Spleen (tissue), 11 donors: Measurements from ENCODE around the gene TTLL3. TPM values are rescaled to one million over a fixed set of nuclear protein-coding genes. Genes with fewer than 3 reads are reported as not detected.
A peak's percentile ranks its signal among the peaks of the same experiment; 100 is the strongest.

Experiments used
- DNase-seq: peaks from one replicate; pipeline ENCODE4 v3.0.0-alpha.2; 2020
- H3K27ac ChIP-seq, 8 donors: fragments of 200-600 bp; sonication (generic) in 7 of 8; 1 replicate in 4 of 8; 2 replicates in 4 of 8; pipeline versions ENCODE4 v1.5.0 to v1.8.0; 2016 to 2021; ENCODE audit warnings: inconsistent platforms in 4 of 8, mild to moderate bottlenecking in 4 of 8, moderate library complexity in 1 of 8
- H3K27me3 ChIP-seq, 7 donors: fragments of 200-600 bp; sonication (generic) in 6 of 7; replicated peaks in 1 of 7; 1 replicate in 4 of 7; 2 replicates in 3 of 7; pipeline versions ENCODE4 v1.5.0 to v1.8.0; 2016 to 2021; ENCODE audit warnings: inconsistent platforms in 3 of 7, mild to moderate bottlenecking in 1 of 7
- H3K36me3 ChIP-seq, 6 donors: fragments of 200-600 bp; sonication (generic) in 5 of 6; 1 replicate in 4 of 6; 2 replicates in 2 of 6; pipeline versions ENCODE4 v1.5.0 to v1.8.0; 2016 to 2021; ENCODE audit warnings: inconsistent platforms in 2 of 6
- H3K4me1 ChIP-seq, 6 donors: fragments of 200-600 bp; sonication (generic) in 5 of 6; 1 replicate in 3 of 6; 2 replicates in 3 of 6; pipeline versions ENCODE4 v1.5.0 to v1.8.0; 2016 to 2021; ENCODE audit warnings: inconsistent platforms in 3 of 6
- H3K4me3 ChIP-seq, 8 donors: fragments of 200-600 bp; sonication (generic) in 7 of 8; 1 replicate in 4 of 8; 2 replicates in 4 of 8; pipeline versions ENCODE4 v1.5.0 to v1.8.0; 2016 to 2021; ENCODE audit warnings: inconsistent platforms in 4 of 8, mild to moderate bottlenecking in 4 of 8, moderate library complexity in 2 of 8
- H3K9me3 ChIP-seq, 8 donors: fragments of 200-600 bp; sonication (generic) in 7 of 8; 1 replicate in 4 of 8; 2 replicates in 4 of 8; pipeline versions ENCODE4 v1.5.0 to v1.8.0; 2016 to 2021; ENCODE audit warnings: inconsistent platforms in 4 of 8
- CTCF ChIP-seq, 11 experiments: fragments of 200-600 bp in 7 of 11; fragments of 450-650 bp in 4 of 11; sonication (generic) in 4 of 11; IDR thresholded peaks in 8 of 11; conservative IDR thresholded peaks in 3 of 11; 1 replicate in 7 of 11; 2 replicates in 4 of 11; pipeline versions ENCODE4 v1.4.0 to v1.8.0; 2016 to 2021; ENCODE audit warnings: antibody characterized with exemption in 11 of 11, inconsistent platforms in 4 of 11, mild to moderate bottlenecking in 1 of 11
- POLR2A ChIP-seq, 3 donors: fragments of 450-650 bp; IDR thresholded peaks; one replicate each; pipeline ENCODE4 v1.5.1; 2017; ENCODE audit warnings: antibody characterized with exemption in 3 of 3, mild to moderate bottlenecking in 1 of 3
- POLR2AphosphoS5 ChIP-seq, 3 donors: sonication (generic); formaldehyde crosslinking; IDR thresholded peaks; one replicate each; pipeline ENCODE4 v1.5.1; 2017; ENCODE audit warnings: antibody characterized with exemption in 3 of 3
- WGBS, 5 donors: extraction: QIAGEN DNeasy Blood & Tissue Kit in 3 of 5; methylation state at CpG; one replicate each; pipeline versions ENCODE4 v1.1.5 to v1.1.7; 2013 to 2018; 5-methylcytosine and 5-hydroxymethylcytosine counted together
- intact Hi-C: fragments of 100-400 bp; cut with DNase I; formaldehyde crosslinking; loops from one replicate; pipeline ENCODE4 v1.15.0; 2023; ENCODE audit warnings: low total_unique reads
- polyA plus RNA-seq, 3 donors: library from polyadenylated mRNA; stranded (reverse); fragments of 200-250 nt; gene quantifications; one replicate each; pipeline ENCODE4 v1.2.1, GENCODE V29; 2013
- total RNA-seq, 7 donors: library from RNA; depleted of rRNA in 3 of 7; stranded (reverse); fragments of >200 nt in 3 of 7; fragmentation: NEBNext Ultra II Directional in 4 of 7; extraction: Animal tissue kit (Norgen Biotek cat#: 25700) in 4 of 7; gene quantifications; one replicate each; pipeline versions ENCODE4 v1.1.0 to v1.2.1, GENCODE V29; 2016 to 2021
- donor health status: healthy with polysubstance abuse.
- donor health status: DM: no; HTN: no; CAD: no; lungs with moderate emphysema.
- donor health status: DM: no; HTN: no; CAD: no.
- donor health status: Bipolar disorder and iron deficiency.
- donor health status: healthy.
- donor health status: DM: no; HTN: no; CAD: no.
- donor health status: DM: yes; HTN: yes; CAD: no.

TTLL3 gene
- total and polyA plus RNA-seq, 10 donors: 24.8 to 143 (median 74.0) TPM

DNA sequence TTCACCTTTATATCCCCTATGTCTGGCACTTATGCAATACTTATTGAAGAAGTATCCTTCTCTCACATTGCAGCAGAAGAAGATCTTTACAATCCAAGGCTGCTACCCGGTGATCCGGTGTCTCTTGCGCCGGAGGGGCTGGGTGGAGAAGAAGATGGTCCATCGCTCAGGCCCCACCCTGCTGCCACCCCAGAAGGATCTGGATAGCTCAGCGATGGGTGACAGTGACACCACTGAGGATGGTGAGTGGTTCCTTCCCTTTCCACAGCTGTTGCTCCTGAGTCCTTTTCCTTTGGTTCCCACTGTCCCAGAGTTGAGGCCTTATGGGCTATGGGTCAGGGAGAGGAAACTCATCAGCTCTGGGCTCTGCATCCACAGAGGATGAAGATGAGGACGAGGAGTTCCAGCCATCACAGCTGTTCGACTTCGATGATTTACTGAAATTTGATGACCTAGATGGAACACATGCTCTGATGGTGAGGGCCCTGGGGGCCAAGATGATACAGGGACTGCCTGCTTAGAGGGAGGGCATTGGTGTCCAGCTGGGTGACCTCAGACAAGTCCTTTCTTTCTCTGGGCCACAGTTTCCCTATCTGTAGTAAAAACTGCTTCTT is 2.9 kb downstream of the TTLL3 start:
- Histone ChIP-seq H3K4me3 (no peak overlapping the region), H3K4me1 (peaks cover 4 to 37% (median 28%) of the 10 kb centered on the region in 6 donors), H3K9me3 (no peaks in the 10 kb centered on the region), H3K27ac (no peak overlapping the region), H3K27me3 (no peaks in the 10 kb centered on the region), H3K36me3 (peaks cover 0 to 76% (median 0%) of the 10 kb centered on the region in 6 donors)
- intact Hi-C loops: no loop called here
- DNase-seq: peak; percentile 33
- no peak for TF ChIP-seq CTCF (IDR thresholded peaks at IDR 0.05 in 8 of 11, conservative IDR thresholded peaks at IDR 0.05 in 3 of 11)
- no peak for TF ChIP-seq POLR2AphosphoS5 (IDR thresholded peaks at IDR 0.05)
- no peak for TF ChIP-seq POLR2A (IDR thresholded peaks at IDR 0.05)
- WGBS, 5 donors: 91 to 97% (median 95%) methylated on average over 9 of the region's 9 CpGs

DNA sequence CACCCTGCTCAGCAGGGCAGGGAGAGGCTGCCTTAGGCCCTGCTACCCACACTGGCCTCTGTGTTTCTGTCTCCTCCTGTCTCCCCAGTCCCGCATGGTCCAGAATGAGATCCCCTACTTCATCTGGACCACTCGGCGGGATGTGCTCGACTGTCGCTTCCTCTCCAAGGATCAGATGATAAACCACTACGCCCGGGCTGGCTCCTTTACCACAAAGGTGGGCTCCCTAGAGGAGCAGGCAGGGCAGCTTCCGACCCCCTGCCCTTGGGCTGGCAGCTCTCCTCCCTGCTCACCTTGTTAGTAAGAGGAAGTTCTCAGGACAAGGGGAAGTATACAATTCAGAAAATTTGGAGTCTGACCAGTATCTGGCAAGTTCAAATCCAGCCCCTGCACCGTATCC is 5.9 kb downstream of the TTLL3 start:
- Histone ChIP-seq H3K4me1 (peaks cover 0 to 7% (median 2%) of the 10 kb centered on the region in 6 donors), H3K9me3 (no peaks in the 10 kb centered on the region), H3K27me3 (no peaks in the 10 kb centered on the region), H3K27ac (no peak overlapping the region), H3K4me3 (no peak overlapping the region), H3K36me3 (peaks cover 0 to 97% (median 0%) of the 10 kb centered on the region in 6 donors)
- 88 to 92% (median 89%) methylated on average over 9 of the region's 9 CpGs for WGBS, 5 donors
- no peak for TF ChIP-seq POLR2AphosphoS5 (IDR thresholded peaks at IDR 0.05)
- no peak for TF ChIP-seq CTCF (IDR thresholded peaks at IDR 0.05 in 8 of 11, conservative IDR thresholded peaks at IDR 0.05 in 3 of 11)
- no peak for TF ChIP-seq POLR2A (IDR thresholded peaks at IDR 0.05)
- intact Hi-C loops: no loop called here
- DNase-seq: no peak

GRCh38 chr3:9817436-9817835 is 7.4 kb downstream of the TTLL3 start:
- TF ChIP-seq POLR2AphosphoS5 (IDR thresholded peaks at IDR 0.05) (no peak), POLR2A (IDR thresholded peaks at IDR 0.05) (no peak), CTCF (IDR thresholded peaks at IDR 0.05 in 8 of 11, conservative IDR thresholded peaks at IDR 0.05 in 3 of 11) (no peak)
- DNase-seq: no peak
- Histone ChIP-seq H3K27me3 (no peaks in the 10 kb centered on the region), H3K4me1 (no peaks in the 10 kb centered on the region), H3K9me3 (no peaks in the 10 kb centered on the region), H3K4me3 (no peak overlapping the region), H3K27ac (no peak overlapping the region), H3K36me3 (peaks cover 0 to 91% (median 0%) of the 10 kb centered on the region in 6 donors)
- intact Hi-C loops: no loop called here
- WGBS, 5 donors: 82 to 93% (median 84%) methylated on average over 6 of the region's 6 CpGs

GRCh38 chr3:9818666-9819335 is 8.7 kb downstream of the TTLL3 start:
- WGBS, 5 donors: 84 to 97% (median 95%) methylated on average over 6 to 7 of the region's 7 CpGs
- Histone ChIP-seq H3K27me3 (no peaks in the 10 kb centered on the region), H3K36me3 (peaks cover 0 to 82% (median 0%) of the 10 kb centered on the region in 6 donors), H3K9me3 (no peaks in the 10 kb centered on the region), H3K4me1 (no peaks in the 10 kb centered on the region), H3K4me3 (no peak overlapping the region), H3K27ac (no peak overlapping the region)
- no peak for DNase-seq
- TF ChIP-seq POLR2A (IDR thresholded peaks at IDR 0.05) (no peak), CTCF (IDR thresholded peaks at IDR 0.05 in 8 of 11, conservative IDR thresholded peaks at IDR 0.05 in 3 of 11) (no peak), POLR2AphosphoS5 (IDR thresholded peaks at IDR 0.05) (no peak)
- intact Hi-C loops: no loop called here
